Neural crest cell (in vitro differentiated cells): ENCODE measurements around the gene LINGO1. TPM values are rescaled to one million over a fixed set of nuclear protein-coding genes. Genes with fewer than 3 reads are reported as not detected.

Source experiments
- DNase-seq: peaks from one replicate; pipeline ENCODE4 v3.0.0; 2021; ENCODE audit warnings: low read depth, mixed read lengths, low spot score
- H3K27ac Mint-ChIP-seq: one replicate; pipeline ENCODE4 v1.8.0; 2021; ENCODE audit warnings: mild to moderate bottlenecking, mixed read lengths; ENCODE audit not compliant: unreplicated experiment
- H3K27me3 Mint-ChIP-seq: 2 replicates; pipeline ENCODE4 v1.8.0; 2021; ENCODE audit warnings: low read depth, mild to moderate bottlenecking, mixed read lengths
- H3K36me3 Mint-ChIP-seq: 2 replicates; pipeline ENCODE4 v1.8.0; 2021; ENCODE audit warnings: low read depth, mild to moderate bottlenecking, mixed read lengths
- H3K4me1 Mint-ChIP-seq: 2 replicates; pipeline ENCODE4 v1.8.0; 2021; ENCODE audit warnings: mixed read lengths
- H3K4me3 Mint-ChIP-seq: one replicate; pipeline ENCODE4 v1.8.0; 2021; ENCODE audit warnings: mild to moderate bottlenecking, mixed read lengths
- H3K9me3 Mint-ChIP-seq: 2 replicates; pipeline ENCODE4 v1.8.0; 2021; ENCODE audit warnings: mixed read lengths
- total RNA-seq: library from RNA; stranded (reverse); gene quantifications from 2 replicates; pipeline ENCODE4 v1.2.1, GENCODE V29; 2021
- TF ChIP-seq, protein P1 (sequence below): fragments of 200-600 bp; sonication (generic); conservative IDR thresholded peaks from 2 replicates; pipeline ENCODE4 v1.5.0; 2021; ENCODE audit warnings: antibody characterized with exemption, mild to moderate bottlenecking

LINGO1 gene
- total RNA-seq, 1 donor from 2014 or later: 31.0 TPM

- Mint-ChIP-seq H3K27ac (no peak overlapping the region), H3K36me3 (no peaks in the 10 kb centered on the region), H3K27me3 (no peaks in the 10 kb centered on the region), H3K9me3 (no peaks in the 10 kb centered on the region), H3K4me1 (peaks cover 43% of the 10 kb centered on the region), H3K4me3 (no peak overlapping the region)
- no peak for DNase-seq
- TF ChIP-seq, protein P1, sequence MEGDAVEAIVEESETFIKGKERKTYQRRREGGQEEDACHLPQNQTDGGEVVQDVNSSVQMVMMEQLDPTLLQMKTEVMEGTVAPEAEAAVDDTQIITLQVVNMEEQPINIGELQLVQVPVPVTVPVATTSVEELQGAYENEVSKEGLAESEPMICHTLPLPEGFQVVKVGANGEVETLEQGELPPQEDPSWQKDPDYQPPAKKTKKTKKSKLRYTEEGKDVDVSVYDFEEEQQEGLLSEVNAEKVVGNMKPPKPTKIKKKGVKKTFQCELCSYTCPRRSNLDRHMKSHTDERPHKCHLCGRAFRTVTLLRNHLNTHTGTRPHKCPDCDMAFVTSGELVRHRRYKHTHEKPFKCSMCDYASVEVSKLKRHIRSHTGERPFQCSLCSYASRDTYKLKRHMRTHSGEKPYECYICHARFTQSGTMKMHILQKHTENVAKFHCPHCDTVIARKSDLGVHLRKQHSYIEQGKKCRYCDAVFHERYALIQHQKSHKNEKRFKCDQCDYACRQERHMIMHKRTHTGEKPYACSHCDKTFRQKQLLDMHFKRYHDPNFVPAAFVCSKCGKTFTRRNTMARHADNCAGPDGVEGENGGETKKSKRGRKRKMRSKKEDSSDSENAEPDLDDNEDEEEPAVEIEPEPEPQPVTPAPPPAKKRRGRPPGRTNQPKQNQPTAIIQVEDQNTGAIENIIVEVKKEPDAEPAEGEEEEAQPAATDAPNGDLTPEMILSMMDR: no peak
These were observed 34.1 kb downstream of the LINGO1 start for GRCh38 chr15:77598644-77599043.

GRCh38 chr15:77597804-77598453 is 34.8 kb downstream of the LINGO1 start:
- DNase-seq: no peak
- H3K27me3 Mint-ChIP-seq: no peaks in the 10 kb centered on the region
- no peaks in the 10 kb centered on the region for H3K36me3 Mint-ChIP-seq
- TF ChIP-seq, protein P1: no peak
- no peaks in the 10 kb centered on the region for H3K9me3 Mint-ChIP-seq
- H3K27ac Mint-ChIP-seq: peak overlapping the region; percentile 16
- no peak overlapping the region for H3K4me3 Mint-ChIP-seq
- H3K4me1 Mint-ChIP-seq: peaks cover 39% of the 10 kb centered on the region

- Mint-ChIP-seq H3K4me1 (peaks cover 36% of the 10 kb centered on the region), H3K36me3 (no peaks in the 10 kb centered on the region), H3K9me3 (no peaks in the 10 kb centered on the region), H3K27ac (peak overlapping the region; percentile 81), H3K4me3 (no peak overlapping the region), H3K27me3 (no peaks in the 10 kb centered on the region)
- TF ChIP-seq, protein P1: no peak
- DNase-seq: no peak
These were observed 35.6 kb downstream of the LINGO1 start for GRCh38 chr15:77596821-77597803.

DNA sequence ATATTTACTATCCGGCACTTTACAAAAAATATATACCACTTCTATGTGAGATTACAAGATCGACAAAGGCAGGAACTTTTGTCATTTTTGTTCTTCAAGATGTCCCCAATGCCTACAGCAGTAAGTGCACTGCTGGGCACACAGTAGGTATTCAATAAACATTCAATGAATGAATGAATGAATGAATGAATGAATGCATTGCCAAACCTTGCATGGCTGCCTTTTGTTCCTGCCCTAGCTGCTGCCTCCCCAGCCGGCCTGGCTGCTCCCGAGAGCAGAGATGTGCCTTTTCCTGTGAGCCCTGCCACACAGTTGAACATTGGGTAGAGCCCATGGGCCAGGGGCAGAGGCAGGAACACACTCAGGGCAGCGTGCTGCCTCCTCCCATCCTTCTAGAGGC is 37.5 kb downstream of the LINGO1 start:
- no peaks in the 10 kb centered on the region for H3K36me3 Mint-ChIP-seq
- TF ChIP-seq, protein P1: no peak
- no peak overlapping the region for H3K27ac Mint-ChIP-seq
- no peak for DNase-seq
- H3K4me3 Mint-ChIP-seq: no peak overlapping the region
- H3K27me3 Mint-ChIP-seq: no peaks in the 10 kb centered on the region
- peaks cover 25% of the 10 kb centered on the region for H3K4me1 Mint-ChIP-seq
- no peaks in the 10 kb centered on the region for H3K9me3 Mint-ChIP-seq

DNA sequence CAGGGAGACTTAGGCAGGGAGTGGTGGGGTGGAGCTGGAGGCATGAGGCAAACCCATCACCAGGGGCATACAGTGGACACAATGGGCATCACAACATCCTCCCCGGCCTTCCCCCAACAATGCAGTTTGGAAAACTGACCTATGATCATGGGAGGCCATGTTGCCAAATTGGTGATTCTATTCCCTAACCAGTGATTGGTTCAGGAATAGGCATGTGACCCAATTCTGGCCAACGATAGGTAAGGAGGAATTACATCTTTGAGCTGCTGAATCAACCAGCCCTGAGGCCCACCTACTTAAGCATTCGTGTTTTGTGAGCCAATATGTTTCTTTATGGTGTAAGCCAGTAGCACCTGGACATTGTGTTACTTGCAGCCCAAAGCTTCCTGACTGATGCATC is 40.0 kb downstream of the LINGO1 start:
- H3K9me3 Mint-ChIP-seq: no peaks in the 10 kb centered on the region

More for the DNA sequence above, 40.0 kb downstream of the LINGO1 start:
- Mint-ChIP-seq H3K27ac (no peak overlapping the region), H3K4me3 (no peak overlapping the region), H3K4me1 (peaks cover 29% of the 10 kb centered on the region), H3K27me3 (no peaks in the 10 kb centered on the region), H3K36me3 (no peaks in the 10 kb centered on the region)
- TF ChIP-seq, protein P1: no peak
- no peak for DNase-seq
